H1 (cell line): ENCODE results near the gene HMX1.

Experiments
- POLR2A ChIP-seq, 2 experiments: IDR thresholded peaks; 1 replicate in 1 of 2; 2 replicates in 1 of 2; pipeline ENCODE4 v1.6.1; 2011; ENCODE audit warnings: low read depth in 2 of 2, low read length in 2 of 2, mild to moderate bottlenecking in 2 of 2; ENCODE audit errors: control extremely low read depth in 1 of 2
- TF ChIP-seq, protein P1 (sequence below), 3 experiments: IDR thresholded peaks; 1 replicate in 2 of 3; 2 replicates in 1 of 3; pipeline versions ENCODE4 v1.5.1 to v1.6.1; 2011; ENCODE audit warnings: low read length in 3 of 3, mild to moderate bottlenecking in 3 of 3, inconsistent platforms in 2 of 3, low read depth in 1 of 3, moderate library complexity in 1 of 3; ENCODE audit not compliant: insufficient read depth in 1 of 3; ENCODE audit errors: control extremely low read depth in 1 of 3

DNA sequence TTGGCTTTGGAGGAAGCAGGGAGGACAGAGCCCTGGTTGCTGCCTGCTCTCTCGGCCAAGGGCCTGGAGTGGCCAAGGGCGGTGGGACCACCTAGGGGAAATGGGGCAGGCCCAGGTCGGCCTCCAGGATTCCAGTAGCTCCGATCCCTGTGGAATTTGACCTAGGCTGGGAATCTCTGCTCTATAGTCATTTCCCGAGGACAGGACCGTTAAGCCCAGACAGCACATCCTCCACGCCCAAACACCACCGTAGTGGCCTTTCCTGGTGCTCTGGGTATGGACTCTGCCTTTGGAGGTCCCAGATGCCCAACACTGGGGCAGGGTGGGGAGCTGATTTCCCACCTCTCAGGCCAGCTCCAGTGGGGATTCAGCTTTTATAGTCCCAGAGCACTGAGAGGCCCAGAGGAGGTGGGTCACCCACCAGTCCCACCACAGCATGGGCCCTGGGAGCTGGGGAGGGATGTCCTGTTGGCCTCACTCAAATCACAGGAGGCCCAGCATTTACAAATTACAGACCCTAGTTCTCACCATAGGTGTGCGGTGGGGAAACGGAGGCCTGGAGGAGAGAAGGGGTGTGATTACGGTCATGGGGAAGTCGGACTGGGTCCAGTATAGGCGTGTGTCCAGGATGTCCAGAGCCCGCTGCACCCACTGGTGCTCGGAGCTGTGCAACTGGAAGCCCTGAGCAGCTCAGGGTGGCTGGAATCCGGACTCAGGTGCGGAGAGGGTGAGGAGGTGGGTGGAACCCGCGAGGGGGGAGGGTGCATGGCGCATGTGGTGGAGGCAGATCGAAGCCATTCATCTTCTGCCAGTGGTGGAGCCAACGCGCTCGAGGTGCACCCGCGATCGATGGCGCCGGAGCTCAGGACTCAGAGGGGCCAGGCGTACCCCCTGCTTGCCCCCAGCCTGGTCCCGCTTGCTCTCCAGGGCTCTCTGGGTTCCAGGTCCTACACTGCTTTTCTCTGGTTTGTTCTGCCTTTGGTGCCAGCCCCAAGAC is 7.7 kb downstream of the HMX1 start:
- TF ChIP-seq, protein P1, sequence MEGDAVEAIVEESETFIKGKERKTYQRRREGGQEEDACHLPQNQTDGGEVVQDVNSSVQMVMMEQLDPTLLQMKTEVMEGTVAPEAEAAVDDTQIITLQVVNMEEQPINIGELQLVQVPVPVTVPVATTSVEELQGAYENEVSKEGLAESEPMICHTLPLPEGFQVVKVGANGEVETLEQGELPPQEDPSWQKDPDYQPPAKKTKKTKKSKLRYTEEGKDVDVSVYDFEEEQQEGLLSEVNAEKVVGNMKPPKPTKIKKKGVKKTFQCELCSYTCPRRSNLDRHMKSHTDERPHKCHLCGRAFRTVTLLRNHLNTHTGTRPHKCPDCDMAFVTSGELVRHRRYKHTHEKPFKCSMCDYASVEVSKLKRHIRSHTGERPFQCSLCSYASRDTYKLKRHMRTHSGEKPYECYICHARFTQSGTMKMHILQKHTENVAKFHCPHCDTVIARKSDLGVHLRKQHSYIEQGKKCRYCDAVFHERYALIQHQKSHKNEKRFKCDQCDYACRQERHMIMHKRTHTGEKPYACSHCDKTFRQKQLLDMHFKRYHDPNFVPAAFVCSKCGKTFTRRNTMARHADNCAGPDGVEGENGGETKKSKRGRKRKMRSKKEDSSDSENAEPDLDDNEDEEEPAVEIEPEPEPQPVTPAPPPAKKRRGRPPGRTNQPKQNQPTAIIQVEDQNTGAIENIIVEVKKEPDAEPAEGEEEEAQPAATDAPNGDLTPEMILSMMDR (IDR thresholded peaks at IDR 0.05; ENCODE audit: control extremely low read depth in 1 of 3, insufficient read depth in 1 of 3, low read depth in 1 of 3, low read length in 3 of 3): no peak
- TF ChIP-seq POLR2A (IDR thresholded peaks at IDR 0.05; ENCODE audit: control extremely low read depth in 1 of 2, low read depth in 2 of 2, low read length in 2 of 2): no peak
